HEK293 (cell line): ENCODE data around the gene EVA1C.

Experiments
- ZNF274 ChIP-seq, 2 experiments: fragments of 200-500 bp in 1 of 2; fragments of 450-650 bp in 1 of 2; sonication (Bioruptor generic) in 1 of 2; formaldehyde crosslinking in 1 of 2; IDR thresholded peaks; 2 replicates each; pipeline versions ENCODE4 v1.5.1 to v1.6.1; 2014 to 2016; ENCODE audit warnings: borderline replicate concordance in 1 of 2, inconsistent platforms in 1 of 2, low read length in 1 of 2, missing biosample characterization in 1 of 2, missing genetic modification characterization in 1 of 2
- ZNF610 ChIP-seq: fragments of 450-650 bp; formaldehyde crosslinking; IDR thresholded peaks from 2 replicates; pipeline ENCODE4 v1.5.1; 2016; ENCODE audit warnings: missing biosample characterization, missing genetic modification characterization, borderline replicate concordance

DNA sequence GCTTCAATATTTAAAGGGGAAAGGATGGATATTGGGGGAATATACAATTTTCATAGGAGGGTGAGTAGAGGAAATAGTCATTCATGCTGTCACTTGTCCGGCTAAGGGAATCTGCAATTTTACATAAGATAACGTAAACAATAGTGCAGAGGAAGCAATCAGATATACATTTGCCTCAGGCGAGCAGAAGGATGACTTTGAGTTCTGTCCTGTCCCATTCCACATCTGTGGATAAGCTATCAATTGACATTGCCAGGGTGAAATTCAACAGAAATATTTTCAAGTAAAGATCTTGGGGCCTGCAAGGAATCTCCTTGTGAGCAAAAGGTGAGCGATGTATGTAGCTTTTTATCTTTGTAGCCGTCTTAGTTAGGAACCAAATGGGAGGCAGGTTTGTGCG is 32.6 kb downstream of the EVA1C start:
- no peak for TF ChIP-seq ZNF274 (IDR thresholded peaks at IDR 0.05; ENCODE audit: low read length)
- no peak for TF ChIP-seq ZNF274 (tag by site-specific recombination; IDR thresholded peaks at IDR 0.05; ENCODE audit: borderline replicate concordance)
- no peak for TF ChIP-seq ZNF610
